HEK293 (cell line): ENCODE results near the gene TINAGL1.

Experiments used
- YY1 ChIP-seq: fragments of 450-650 bp; formaldehyde crosslinking; IDR thresholded peaks from 2 replicates; pipeline ENCODE4 v1.5.1; 2018; ENCODE audit warnings: missing biosample characterization, missing genetic modification characterization
- ZNF146 ChIP-seq: fragments of 450-650 bp; formaldehyde crosslinking; IDR thresholded peaks from 2 replicates; pipeline ENCODE4 v1.5.1; 2016; ENCODE audit warnings: missing biosample characterization, missing genetic modification characterization
- ZNF843 ChIP-seq: fragments of 450-650 bp; formaldehyde crosslinking; IDR thresholded peaks from 2 replicates; pipeline ENCODE4 v1.5.1; 2016; ENCODE audit warnings: missing biosample characterization, missing genetic modification characterization
- TF ChIP-seq, protein P1 (sequence below): fragments of 450-650 bp; formaldehyde crosslinking; IDR thresholded peaks from 2 replicates; pipeline ENCODE4 v1.5.1; 2016; ENCODE audit warnings: missing biosample characterization, missing genetic modification characterization
- TF ChIP-seq, protein P2 (sequence below): fragments of 450-650 bp; formaldehyde crosslinking; IDR thresholded peaks from 2 replicates; pipeline ENCODE4 v1.5.1; 2016; ENCODE audit warnings: missing biosample characterization, missing genetic modification characterization

DNA sequence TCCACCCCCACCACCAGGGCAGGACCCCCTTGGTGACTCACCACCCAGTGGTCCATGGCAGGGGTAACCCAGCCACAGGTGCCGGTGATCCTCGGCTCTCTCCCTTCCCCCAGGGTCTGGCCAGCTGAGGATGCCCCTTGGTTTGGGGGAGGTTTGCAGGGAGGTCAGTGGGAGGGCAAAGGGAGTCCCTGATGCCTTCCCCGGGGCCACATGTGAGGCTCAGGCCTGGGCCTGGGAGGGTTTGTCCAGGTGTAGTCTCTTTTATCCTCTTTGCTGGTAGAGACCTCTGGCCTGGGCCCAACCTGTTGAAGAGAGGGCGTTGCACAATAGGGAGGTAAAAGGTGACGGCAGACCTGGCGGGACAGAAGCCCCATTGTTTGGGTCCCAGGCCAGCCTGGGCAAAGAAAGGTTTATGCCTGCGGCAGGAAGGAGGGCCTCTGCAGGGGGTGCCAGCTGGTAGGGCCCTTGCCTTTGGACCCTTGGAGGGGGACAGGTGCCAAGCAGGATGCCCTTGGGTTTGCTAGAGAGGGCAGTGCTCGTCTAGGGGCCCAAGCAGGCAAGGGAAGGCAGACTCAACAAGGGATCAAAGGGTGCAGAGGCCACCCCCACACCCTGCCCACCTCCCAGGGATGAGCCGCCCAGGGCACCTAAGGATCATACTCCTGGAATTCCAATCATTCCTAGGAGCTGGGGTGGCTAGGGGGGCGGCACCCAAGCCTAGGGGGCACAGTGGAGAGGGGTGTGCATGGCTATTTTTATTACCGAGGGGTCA, 760 bp upstream of the TINAGL1 start:
- TF ChIP-seq, protein P1, sequence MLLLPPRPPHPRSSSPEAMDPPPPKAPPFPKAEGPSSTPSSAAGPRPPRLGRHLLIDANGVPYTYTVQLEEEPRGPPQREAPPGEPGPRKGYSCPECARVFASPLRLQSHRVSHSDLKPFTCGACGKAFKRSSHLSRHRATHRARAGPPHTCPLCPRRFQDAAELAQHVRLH (tag by site-specific recombination), result no peak
- no peak for TF ChIP-seq YY1 (tag by site-specific recombination)
- TF ChIP-seq, protein P2, sequence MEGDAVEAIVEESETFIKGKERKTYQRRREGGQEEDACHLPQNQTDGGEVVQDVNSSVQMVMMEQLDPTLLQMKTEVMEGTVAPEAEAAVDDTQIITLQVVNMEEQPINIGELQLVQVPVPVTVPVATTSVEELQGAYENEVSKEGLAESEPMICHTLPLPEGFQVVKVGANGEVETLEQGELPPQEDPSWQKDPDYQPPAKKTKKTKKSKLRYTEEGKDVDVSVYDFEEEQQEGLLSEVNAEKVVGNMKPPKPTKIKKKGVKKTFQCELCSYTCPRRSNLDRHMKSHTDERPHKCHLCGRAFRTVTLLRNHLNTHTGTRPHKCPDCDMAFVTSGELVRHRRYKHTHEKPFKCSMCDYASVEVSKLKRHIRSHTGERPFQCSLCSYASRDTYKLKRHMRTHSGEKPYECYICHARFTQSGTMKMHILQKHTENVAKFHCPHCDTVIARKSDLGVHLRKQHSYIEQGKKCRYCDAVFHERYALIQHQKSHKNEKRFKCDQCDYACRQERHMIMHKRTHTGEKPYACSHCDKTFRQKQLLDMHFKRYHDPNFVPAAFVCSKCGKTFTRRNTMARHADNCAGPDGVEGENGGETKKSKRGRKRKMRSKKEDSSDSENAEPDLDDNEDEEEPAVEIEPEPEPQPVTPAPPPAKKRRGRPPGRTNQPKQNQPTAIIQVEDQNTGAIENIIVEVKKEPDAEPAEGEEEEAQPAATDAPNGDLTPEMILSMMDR, result no peak
- TF ChIP-seq ZNF843 (tag by site-specific recombination), result no peak
- no peak for TF ChIP-seq ZNF146 (tag by site-specific recombination)
